Measurements from ENCODE around the gene DPYD. TPM values are rescaled to one million over a fixed set of nuclear protein-coding genes. Genes with fewer than 3 reads are reported as not detected.
A peak's percentile ranks its signal among the peaks of the same experiment; 100 is the strongest.

The DPYD gene
- 10 to 100 TPM; 51.1 to 52.7 TPM for total RNA-seq
- 10 to 100 TPM; 49.7 to 58.4 TPM for polyA plus RNA-seq

DNA sequence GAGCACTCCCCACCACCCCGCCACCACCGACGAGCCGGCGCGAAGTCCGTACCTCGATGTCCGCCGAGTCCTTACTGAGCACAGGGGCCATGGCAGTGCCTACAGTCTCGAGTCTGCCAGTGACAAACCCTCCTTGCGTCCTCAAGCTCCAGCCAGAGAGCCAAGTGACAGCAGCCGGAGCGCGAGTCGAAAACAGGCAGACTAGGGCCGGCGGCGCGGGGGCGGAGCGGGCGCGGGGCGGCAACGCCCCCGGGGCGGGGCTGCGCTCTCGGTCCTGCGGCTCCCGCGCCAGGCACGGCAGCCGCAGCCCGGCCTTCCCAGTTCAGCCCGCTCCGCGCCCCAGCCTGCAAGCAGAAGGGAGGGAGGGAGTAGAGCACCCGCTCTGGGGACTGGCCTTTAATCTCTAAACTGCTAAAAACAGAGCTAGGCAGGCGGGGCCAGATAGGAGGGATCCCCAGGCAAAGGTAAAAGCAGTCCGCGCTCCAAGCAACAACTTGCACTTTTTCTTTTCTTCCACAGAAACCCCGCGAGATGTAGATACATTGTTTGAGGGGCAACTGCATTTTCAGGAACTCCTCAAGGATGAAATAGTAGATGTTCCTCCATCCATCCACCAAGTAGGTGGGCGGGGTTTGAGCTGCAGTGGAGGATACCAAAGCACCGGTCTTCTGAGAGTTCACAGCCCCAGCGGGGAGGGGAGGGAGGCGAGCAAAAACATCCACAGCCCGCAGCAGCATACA lies at the start of gene DPYD:
Gene DPYD, minus strand, starts transcription at position 203 of the 740 bp plus-strand sequence. Its CDS starts 112 bp downstream, at position 91.
- no peaks in the 10 kb centered on the region for H3K9me3 ChIP-seq (ENCODE audit: control insufficient read depth in 1 of 2, low read length in 2 of 2)
- H3K4me3 ChIP-seq (ENCODE audit: low read length in 2 of 2): peak within 1 kb of the TSS; percentile 87 to 96
- no peaks in the 10 kb centered on the region for H3K27me3 Mint-ChIP-seq
- peak within 1 kb of the TSS; percentile 96 to 98 (median 97) for H3K4me3 Mint-ChIP-seq
- peaks cover 41% of the 10 kb centered on the region for H3K4me1 ChIP-seq (ENCODE audit: insufficient read depth, low read length)
- H3K27me3 ChIP-seq (ENCODE audit: insufficient read depth, low read length): no peaks in the 10 kb centered on the region
- DNase-seq: peak; percentile 84 to 89 (median 85)
- H3K27ac ChIP-seq (ENCODE audit: low read depth, low read length): peak within 1 kb of the TSS; percentile 86
- intact Hi-C loops (cut with micrococcal nuclease): loop anchor here (1.0 to 5.0 kb wide), 5 partner anchors 9 to 1199 kb away; partner anchors contain the start of gene PTBP2
- H3K27ac Mint-ChIP-seq: peak within 1 kb of the TSS; percentile 93 to 97 (median 96)
- peaks cover 7 to 16% of the 10 kb centered on the region in 2 donors for H3K36me3 Mint-ChIP-seq
- H3K4me1 Mint-ChIP-seq: peaks cover 36 to 56% (median 41%) of the 10 kb centered on the region in 4 donors
- no peaks in the 10 kb centered on the region for H3K9me3 Mint-ChIP-seq
- POLR2A ChIA-PET (ENCODE audit: partially characterized antibody): interaction anchor here (0.6 to 3.9 kb wide), 18 partner anchors 8 to 283 kb away, joined by 3 to 22 read pairs (median 4); no protein-coding TSS in a partner anchor
- CTCF ChIA-PET (ENCODE audit: partially characterized antibody): interaction anchor here (1.0 to 2.2 kb wide), 5 partner anchors 8 to 132 kb away, joined by 3 to 7 read pairs (median 4); no protein-coding TSS in a partner anchor
- no peaks in the 10 kb centered on the region for H3K36me3 ChIP-seq (ENCODE audit: insufficient read depth, low read length)

DNA sequence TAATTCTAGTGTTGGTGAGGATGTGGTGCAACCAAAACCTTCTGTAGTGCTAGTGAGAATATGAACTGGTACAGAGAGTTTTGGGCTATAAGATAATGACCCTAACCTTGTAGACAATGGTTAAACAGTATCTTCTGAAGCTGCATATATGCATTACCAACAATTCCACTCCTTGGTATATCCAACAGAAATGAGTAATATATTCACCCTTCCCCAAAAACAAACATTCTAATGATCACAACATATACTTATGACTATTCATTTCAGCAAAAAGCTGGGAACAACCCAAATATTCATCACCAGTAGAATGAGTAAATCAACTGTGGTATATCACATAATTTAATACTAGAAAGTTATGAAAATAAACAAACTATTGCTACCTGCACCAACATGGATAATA lies 39.6 kb upstream of the DPYD start:
- Mint-ChIP-seq H3K36me3 (no peaks in the 10 kb centered on the region), H3K4me1 (peaks cover 0 to 4% (median 0%) of the 10 kb centered on the region in 4 donors), H3K27ac (no peak overlapping the region), H3K4me3 (no peak overlapping the region), H3K27me3 (peaks cover 9 to 12% of the 10 kb centered on the region in 2 donors), H3K9me3 (peaks cover 0 to 4% (median 0%) of the 10 kb centered on the region in 8 donors)
- DNase-seq: no peak
- H3K4me1 ChIP-seq (ENCODE audit: insufficient read depth, low read length): no peaks in the 10 kb centered on the region
- H3K9me3 ChIP-seq (ENCODE audit: control insufficient read depth in 1 of 2, low read length in 2 of 2): no peaks in the 10 kb centered on the region
- ChIA-PET POLR2A (ENCODE audit: partially characterized antibody) (no interaction called here), CTCF (ENCODE audit: partially characterized antibody) (no interaction called here)
- intact Hi-C loops (cut with micrococcal nuclease): no loop called here
- H3K4me3 ChIP-seq (ENCODE audit: low read length in 2 of 2): no peak overlapping the region
- no peak overlapping the region for H3K27ac ChIP-seq (ENCODE audit: low read depth, low read length)
- H3K36me3 ChIP-seq (ENCODE audit: insufficient read depth, low read length): no peaks in the 10 kb centered on the region
- H3K27me3 ChIP-seq (ENCODE audit: insufficient read depth, low read length): no peaks in the 10 kb centered on the region

DNA sequence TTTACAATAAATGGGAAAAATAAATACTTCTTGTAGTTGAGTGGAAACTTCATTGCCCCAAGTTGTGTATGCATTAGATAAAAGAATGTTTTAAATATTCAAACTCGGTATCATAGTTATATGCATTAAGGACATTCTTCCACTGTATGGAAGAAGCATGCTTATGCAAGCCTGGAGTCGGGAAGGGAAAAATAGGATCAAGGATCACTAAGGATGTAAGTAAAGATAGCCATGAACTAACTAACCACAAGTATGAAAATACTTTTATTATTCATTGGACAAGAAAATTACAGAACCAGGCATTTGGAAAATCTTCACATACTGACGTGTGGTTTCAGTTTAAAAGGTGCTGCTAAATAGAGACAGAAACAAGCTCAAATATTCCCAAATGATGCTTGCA lies 26.9 kb upstream of the DPYD start:
- H3K36me3 ChIP-seq (ENCODE audit: insufficient read depth, low read length): no peaks in the 10 kb centered on the region
- no peak for DNase-seq
- no peak overlapping the region for H3K4me3 Mint-ChIP-seq
- no peaks in the 10 kb centered on the region for H3K9me3 ChIP-seq (ENCODE audit: control insufficient read depth in 1 of 2, low read length in 2 of 2)
- no peak overlapping the region for H3K27ac Mint-ChIP-seq
- peaks cover 12% of the 10 kb centered on the region for H3K4me1 ChIP-seq (ENCODE audit: insufficient read depth, low read length)
- ChIA-PET CTCF (ENCODE audit: partially characterized antibody) (no interaction called here), POLR2A (ENCODE audit: partially characterized antibody) (interaction anchor here (1.1 kb wide), 1 partner anchor 27 kb away, joined by 3 read pairs; the partner anchor contains the start of gene DPYD)
- peaks cover 0 to 3% (median 0%) of the 10 kb centered on the region in 8 donors for H3K9me3 Mint-ChIP-seq
- H3K27ac ChIP-seq (ENCODE audit: low read depth, low read length): no peak overlapping the region
- no peak overlapping the region for H3K4me3 ChIP-seq (ENCODE audit: low read length in 2 of 2)
- H3K4me1 Mint-ChIP-seq: peaks cover 6 to 19% (median 10%) of the 10 kb centered on the region in 4 donors
- intact Hi-C loops (cut with micrococcal nuclease): no loop called here
- no peaks in the 10 kb centered on the region for H3K36me3 Mint-ChIP-seq
- H3K27me3 ChIP-seq (ENCODE audit: insufficient read depth, low read length): no peaks in the 10 kb centered on the region
- H3K27me3 Mint-ChIP-seq: no peaks in the 10 kb centered on the region

DNA sequence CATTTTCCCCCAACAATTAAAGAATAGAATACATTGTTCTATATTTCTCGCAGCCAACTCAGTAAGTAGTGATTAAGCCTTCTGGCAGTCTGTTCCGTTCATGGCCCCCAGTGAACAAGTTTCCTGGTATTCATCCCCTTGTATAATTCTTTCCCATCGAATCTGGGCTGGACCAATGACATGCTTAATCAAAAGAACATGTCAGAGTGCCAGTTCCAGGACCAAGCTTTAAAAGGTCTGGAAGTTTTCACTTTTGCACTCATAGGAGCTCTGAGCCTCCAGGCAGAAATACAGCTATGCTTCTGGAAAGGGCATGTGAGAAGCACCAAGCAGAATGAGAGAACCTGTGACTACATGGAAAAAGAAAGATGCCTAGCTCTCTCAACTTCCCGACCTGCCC lies 22.5 kb upstream of the DPYD start:
- H3K27ac ChIP-seq (ENCODE audit: low read depth, low read length): no peak overlapping the region
- CTCF ChIA-PET (ENCODE audit: partially characterized antibody): no interaction called here
- H3K9me3 ChIP-seq (ENCODE audit: control insufficient read depth in 1 of 2, low read length in 2 of 2): no peaks in the 10 kb centered on the region
- Mint-ChIP-seq H3K27ac (peak overlapping the region in 3 of 7 donors; percentile 3 to 57 (median 53)), H3K4me1 (peaks cover 23 to 40% (median 32%) of the 10 kb centered on the region in 4 donors), H3K9me3 (peaks cover 0 to 2% (median 0%) of the 10 kb centered on the region in 8 donors), H3K36me3 (no peaks in the 10 kb centered on the region), H3K27me3 (peaks cover 0 to 2% of the 10 kb centered on the region in 2 donors), H3K4me3 (peak overlapping the region in 7 of 8 donors; percentile 9 to 67 (median 38))
- intact Hi-C loops (cut with micrococcal nuclease): no loop called here
- no peaks in the 10 kb centered on the region for H3K27me3 ChIP-seq (ENCODE audit: insufficient read depth, low read length)
- DNase-seq: no peak
- peaks cover 26% of the 10 kb centered on the region for H3K4me1 ChIP-seq (ENCODE audit: insufficient read depth, low read length)
- no peaks in the 10 kb centered on the region for H3K36me3 ChIP-seq (ENCODE audit: insufficient read depth, low read length)
- POLR2A ChIA-PET (ENCODE audit: partially characterized antibody): interaction anchor here (0.7 to 1.0 kb wide), 3 partner anchors 13 to 23 kb away, joined by 3 to 4 read pairs (median 4); partner anchors contain the start of gene DPYD
- H3K4me3 ChIP-seq (ENCODE audit: low read length in 2 of 2): no peak overlapping the region

DNA sequence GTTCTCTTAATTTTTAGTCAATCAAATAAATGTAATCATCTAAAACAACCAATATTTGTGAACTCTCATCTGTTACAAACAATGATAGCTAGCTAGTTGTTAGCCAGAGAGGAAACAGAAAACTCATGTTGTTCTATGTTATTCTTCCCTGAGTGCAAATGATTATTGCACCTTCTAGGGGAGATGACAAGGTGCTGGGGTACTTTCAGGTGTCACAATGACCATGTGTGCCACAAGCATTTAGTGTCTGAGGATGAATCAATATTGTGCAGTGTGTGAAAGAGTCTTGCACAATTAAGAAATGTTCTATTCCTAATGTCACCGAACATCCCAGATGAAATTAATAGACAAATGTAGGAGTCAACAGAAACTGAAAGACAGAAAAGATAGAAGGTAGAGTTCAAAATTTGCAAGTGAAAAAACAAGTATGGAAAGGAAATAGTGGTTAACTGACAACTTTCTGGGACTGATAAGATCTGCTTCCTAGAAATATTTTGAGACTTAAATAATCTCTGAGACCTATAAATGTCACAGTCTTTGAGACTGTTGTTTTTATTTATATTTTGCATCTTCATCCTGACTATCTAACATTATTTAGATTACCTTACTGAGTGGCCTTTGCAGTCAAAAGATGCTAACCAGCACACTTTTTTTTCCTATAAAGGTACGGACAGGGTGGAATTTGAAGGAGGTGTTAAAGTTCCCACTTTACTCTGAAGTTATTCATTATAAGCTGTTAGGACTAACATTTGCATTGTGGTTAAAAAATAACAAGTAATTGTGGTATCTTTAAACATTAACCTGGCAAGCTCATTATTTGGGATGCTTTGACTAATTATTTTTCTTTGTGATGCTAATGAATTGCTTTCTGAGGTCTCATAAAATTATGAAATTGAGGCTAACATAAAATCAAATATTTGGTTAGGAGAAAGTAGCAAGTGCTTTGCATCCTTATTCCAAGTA lies 21.6 kb upstream of the DPYD start:
- Mint-ChIP-seq H3K36me3 (no peaks in the 10 kb centered on the region), H3K27ac (peak overlapping the region in 5 of 7 donors; percentile 10 to 77 (median 52)), H3K4me3 (peak overlapping the region; percentile 26 to 87 (median 80)), H3K4me1 (peaks cover 25 to 40% (median 32%) of the 10 kb centered on the region in 4 donors), H3K9me3 (peaks cover 0 to 2% (median 0%) of the 10 kb centered on the region in 8 donors), H3K27me3 (peaks cover 0 to 2% of the 10 kb centered on the region in 2 donors)
- POLR2A ChIA-PET (ENCODE audit: partially characterized antibody): interaction anchor here (0.7 to 1.0 kb wide), 2 partner anchors 21 to 22 kb away, joined by 4 read pairs; partner anchors contain the start of gene DPYD
- CTCF ChIA-PET (ENCODE audit: partially characterized antibody): interaction anchor here (0.7 kb wide), 1 partner anchor 46 kb away, joined by 3 read pairs; no protein-coding TSS in a partner anchor
- H3K4me3 ChIP-seq (ENCODE audit: low read length in 2 of 2): no peak overlapping the region
- no peak overlapping the region for H3K27ac ChIP-seq (ENCODE audit: low read depth, low read length)
- H3K36me3 ChIP-seq (ENCODE audit: insufficient read depth, low read length): no peaks in the 10 kb centered on the region
- H3K27me3 ChIP-seq (ENCODE audit: insufficient read depth, low read length): no peaks in the 10 kb centered on the region
- peak in 3 of 5 donors; percentile 12 to 20 (median 20) for DNase-seq
- H3K9me3 ChIP-seq (ENCODE audit: control insufficient read depth in 1 of 2, low read length in 2 of 2): no peaks in the 10 kb centered on the region
- H3K4me1 ChIP-seq (ENCODE audit: insufficient read depth, low read length): peaks cover 26% of the 10 kb centered on the region
- intact Hi-C loops (cut with micrococcal nuclease): no loop called here

GRCh38 chr1:97938285-97938642 lies 17.4 kb upstream of the DPYD start:
- Mint-ChIP-seq H3K27me3 (peaks cover 0 to 3% of the 10 kb centered on the region in 2 donors), H3K4me1 (peaks cover 24 to 49% (median 30%) of the 10 kb centered on the region in 4 donors), H3K27ac (peak overlapping the region in 1 of 7 donors; percentile 53), H3K36me3 (no peaks in the 10 kb centered on the region), H3K9me3 (no peaks in the 10 kb centered on the region), H3K4me3 (no peak overlapping the region)
- no peaks in the 10 kb centered on the region for H3K27me3 ChIP-seq (ENCODE audit: insufficient read depth, low read length)
- no peak overlapping the region for H3K4me3 ChIP-seq (ENCODE audit: low read length in 2 of 2)
- no peaks in the 10 kb centered on the region for H3K36me3 ChIP-seq (ENCODE audit: insufficient read depth, low read length)
- no peak overlapping the region for H3K27ac ChIP-seq (ENCODE audit: low read depth, low read length)
- ChIA-PET CTCF (ENCODE audit: partially characterized antibody) (no interaction called here), POLR2A (ENCODE audit: partially characterized antibody) (no interaction called here)
- intact Hi-C loops (cut with micrococcal nuclease): no loop called here
- DNase-seq: no peak
- peaks cover 28% of the 10 kb centered on the region for H3K4me1 ChIP-seq (ENCODE audit: insufficient read depth, low read length)
- H3K9me3 ChIP-seq (ENCODE audit: control insufficient read depth in 1 of 2, low read length in 2 of 2): no peaks in the 10 kb centered on the region

All from CD4-positive, alpha-beta memory T cell (primary cell).